ENCODE data around the gene CRTC1. TPM values are rescaled to one million over a fixed set of nuclear protein-coding genes. Genes with fewer than 3 reads are reported as not detected.

Gene CRTC1
- total RNA-seq, 1 donor from 2014 or later: 2.3 TPM

GRCh38 chr19:18669524-18669817 lies 14.0 kb upstream of the CRTC1 start:
- Histone ChIP-seq H3K36me3 (ENCODE audit: control insufficient read depth, insufficient read depth, low read length) (no peaks in the 10 kb centered on the region), H3K27me3 (ENCODE audit: control insufficient read depth, insufficient read depth, low read length) (no peaks in the 10 kb centered on the region), H3K4me3 (ENCODE audit: low read depth, low read length) (no peak overlapping the region)
- no peak for DNase-seq (ENCODE audit: low read depth)
- TF ChIP-seq, protein P1, sequence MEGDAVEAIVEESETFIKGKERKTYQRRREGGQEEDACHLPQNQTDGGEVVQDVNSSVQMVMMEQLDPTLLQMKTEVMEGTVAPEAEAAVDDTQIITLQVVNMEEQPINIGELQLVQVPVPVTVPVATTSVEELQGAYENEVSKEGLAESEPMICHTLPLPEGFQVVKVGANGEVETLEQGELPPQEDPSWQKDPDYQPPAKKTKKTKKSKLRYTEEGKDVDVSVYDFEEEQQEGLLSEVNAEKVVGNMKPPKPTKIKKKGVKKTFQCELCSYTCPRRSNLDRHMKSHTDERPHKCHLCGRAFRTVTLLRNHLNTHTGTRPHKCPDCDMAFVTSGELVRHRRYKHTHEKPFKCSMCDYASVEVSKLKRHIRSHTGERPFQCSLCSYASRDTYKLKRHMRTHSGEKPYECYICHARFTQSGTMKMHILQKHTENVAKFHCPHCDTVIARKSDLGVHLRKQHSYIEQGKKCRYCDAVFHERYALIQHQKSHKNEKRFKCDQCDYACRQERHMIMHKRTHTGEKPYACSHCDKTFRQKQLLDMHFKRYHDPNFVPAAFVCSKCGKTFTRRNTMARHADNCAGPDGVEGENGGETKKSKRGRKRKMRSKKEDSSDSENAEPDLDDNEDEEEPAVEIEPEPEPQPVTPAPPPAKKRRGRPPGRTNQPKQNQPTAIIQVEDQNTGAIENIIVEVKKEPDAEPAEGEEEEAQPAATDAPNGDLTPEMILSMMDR (IDR thresholded peaks at IDR 0.05; ENCODE audit: insufficient read depth, low read length, poor library complexity, severe bottlenecking): no peak

GRCh38 chr19:18669883-18670282 lies 13.6 kb upstream of the CRTC1 start:
- Histone ChIP-seq H3K36me3 (ENCODE audit: control insufficient read depth, insufficient read depth, low read length) (no peaks in the 10 kb centered on the region), H3K4me3 (ENCODE audit: low read depth, low read length) (no peak overlapping the region), H3K27me3 (ENCODE audit: control insufficient read depth, insufficient read depth, low read length) (no peaks in the 10 kb centered on the region)
- TF ChIP-seq, protein P1 (IDR thresholded peaks at IDR 0.05; ENCODE audit: insufficient read depth, low read length, poor library complexity, severe bottlenecking): no peak
- DNase-seq (ENCODE audit: low read depth): no peak

DNA sequence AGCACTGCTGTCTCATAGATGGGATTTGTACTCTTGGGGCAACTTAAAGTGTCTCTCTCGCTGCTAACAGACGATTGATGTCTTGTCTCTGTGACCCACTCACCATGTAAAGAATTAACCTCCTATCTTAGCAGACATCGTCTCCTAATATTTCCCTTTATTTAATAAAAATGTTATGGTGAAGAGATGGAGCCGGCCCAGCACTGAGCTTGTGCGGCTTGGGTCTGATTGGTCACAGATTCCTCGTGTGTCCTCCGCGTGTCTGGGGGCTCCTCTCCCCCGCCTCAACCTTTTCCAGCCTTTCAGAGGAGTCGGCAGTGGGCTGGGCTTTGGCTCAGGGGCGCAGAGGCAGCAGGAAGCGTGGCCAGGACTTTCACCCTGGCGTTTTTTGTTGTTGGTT lies 13.2 kb upstream of the CRTC1 start:
- no peak for DNase-seq (ENCODE audit: low read depth)
- no peaks in the 10 kb centered on the region for H3K36me3 ChIP-seq (ENCODE audit: control insufficient read depth, insufficient read depth, low read length)
- TF ChIP-seq, protein P1 (IDR thresholded peaks at IDR 0.05; ENCODE audit: insufficient read depth, low read length, poor library complexity, severe bottlenecking): no peak
- H3K27me3 ChIP-seq (ENCODE audit: control insufficient read depth, insufficient read depth, low read length): no peaks in the 10 kb centered on the region
- no peak overlapping the region for H3K4me3 ChIP-seq (ENCODE audit: low read depth, low read length)

DNA sequence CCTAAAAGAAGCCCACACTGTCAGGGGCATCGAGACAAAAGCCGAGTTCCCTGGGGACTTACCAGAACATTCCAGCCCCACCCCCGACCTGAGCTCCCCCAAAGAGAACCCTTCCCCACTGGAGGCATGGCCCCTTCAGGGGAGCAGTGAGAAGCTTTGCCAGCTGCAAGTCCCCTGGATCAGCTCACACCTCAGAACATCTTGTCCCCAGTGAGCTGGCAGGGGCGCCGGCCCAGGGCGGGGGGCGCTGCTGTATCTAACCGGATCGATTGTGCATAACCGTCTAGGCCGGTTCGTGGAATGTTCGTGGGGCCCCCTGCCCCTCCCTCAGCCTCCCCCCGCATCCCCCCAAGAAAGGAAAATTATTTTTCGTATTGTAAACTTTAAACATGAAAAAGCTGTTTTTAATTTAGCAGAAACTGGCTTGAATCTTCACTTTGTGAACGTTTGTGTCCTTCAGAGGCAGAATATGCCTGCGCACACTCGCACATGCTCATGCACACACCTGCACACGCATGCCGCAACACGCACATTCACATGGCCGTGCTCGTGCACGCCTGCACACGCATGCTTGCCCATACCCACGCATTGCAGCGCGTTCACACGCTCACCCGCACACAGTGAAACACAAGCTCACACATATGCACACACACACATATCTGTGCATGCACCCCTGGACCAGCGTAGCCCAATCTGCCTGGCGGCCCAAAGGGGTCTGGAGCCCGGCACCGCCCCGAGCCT lies 12.0 kb upstream of the CRTC1 start:
- no peak for DNase-seq (ENCODE audit: low read depth)
- no peaks in the 10 kb centered on the region for H3K36me3 ChIP-seq (ENCODE audit: control insufficient read depth, insufficient read depth, low read length)
- TF ChIP-seq, protein P1 (IDR thresholded peaks at IDR 0.05; ENCODE audit: insufficient read depth, low read length, poor library complexity, severe bottlenecking): no peak
- no peaks in the 10 kb centered on the region for H3K27me3 ChIP-seq (ENCODE audit: control insufficient read depth, insufficient read depth, low read length)
- no peak overlapping the region for H3K4me3 ChIP-seq (ENCODE audit: low read depth, low read length)

DNA sequence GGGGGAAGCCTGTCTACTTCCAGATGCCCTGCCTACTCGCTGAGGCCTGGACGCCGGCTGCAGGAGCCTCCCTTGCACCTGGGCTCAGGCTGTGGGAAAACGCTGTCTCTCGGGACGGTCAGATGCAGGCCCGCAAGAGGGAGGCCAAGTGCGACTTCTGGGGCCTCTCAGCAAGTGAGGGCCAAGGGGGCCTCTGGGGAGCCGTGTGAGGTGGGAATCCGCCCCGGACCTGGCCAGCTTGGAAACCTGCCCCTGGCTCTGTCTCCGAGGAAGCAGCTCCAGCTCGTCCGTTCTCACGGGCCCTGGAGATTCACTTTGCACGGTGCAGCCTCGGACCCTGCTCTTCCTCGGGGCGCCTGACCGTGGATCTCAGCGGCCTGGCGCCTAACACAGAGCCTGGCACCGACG lies 11.4 kb upstream of the CRTC1 start:
- H3K4me3 ChIP-seq (ENCODE audit: low read depth, low read length): no peak overlapping the region
- no peaks in the 10 kb centered on the region for H3K36me3 ChIP-seq (ENCODE audit: control insufficient read depth, insufficient read depth, low read length)
- DNase-seq (ENCODE audit: low read depth): no peak
- H3K27me3 ChIP-seq (ENCODE audit: control insufficient read depth, insufficient read depth, low read length): no peaks in the 10 kb centered on the region
- TF ChIP-seq, protein P1 (IDR thresholded peaks at IDR 0.05; ENCODE audit: insufficient read depth, low read length, poor library complexity, severe bottlenecking): no peak

Data from kidney epithelial cell (primary cell).